Measurements from ENCODE around the gene AMOTL2.

DNA sequence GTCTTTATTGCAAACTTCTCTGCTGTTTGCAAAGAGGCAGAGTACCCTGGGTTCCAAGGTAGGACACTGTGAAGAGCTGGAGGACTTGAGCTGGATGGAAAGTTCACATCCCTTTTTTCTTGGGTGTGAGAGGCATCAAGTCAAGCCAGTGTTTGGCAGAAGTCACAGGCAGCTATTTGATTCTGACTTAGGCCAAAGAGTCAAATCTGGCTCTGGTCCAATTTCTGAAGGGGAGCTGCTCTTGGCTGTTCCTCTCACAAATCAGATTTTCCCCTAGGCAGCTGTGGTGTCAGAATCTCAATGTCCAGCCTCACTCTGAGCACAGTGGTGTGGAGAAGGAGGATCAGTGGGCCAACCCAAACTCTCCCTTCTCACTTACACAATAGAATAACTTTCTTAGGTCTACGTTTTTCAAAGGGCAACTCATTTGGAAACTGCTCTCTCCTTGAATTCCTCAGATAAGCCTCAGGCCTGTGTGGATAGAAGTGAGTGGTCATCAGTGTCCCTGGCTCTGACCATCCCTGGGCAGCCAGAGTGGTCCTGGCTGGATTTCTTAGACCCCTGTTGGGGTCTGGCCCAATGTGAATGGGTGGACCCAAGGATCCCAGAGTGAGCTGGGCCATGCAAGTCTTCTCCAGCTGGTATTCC lies 18.2 kb upstream of the AMOTL2 start:
- no peak for TF ChIP-seq POLR2A (IDR thresholded peaks at IDR 0.05)
- TF ChIP-seq, protein P1, sequence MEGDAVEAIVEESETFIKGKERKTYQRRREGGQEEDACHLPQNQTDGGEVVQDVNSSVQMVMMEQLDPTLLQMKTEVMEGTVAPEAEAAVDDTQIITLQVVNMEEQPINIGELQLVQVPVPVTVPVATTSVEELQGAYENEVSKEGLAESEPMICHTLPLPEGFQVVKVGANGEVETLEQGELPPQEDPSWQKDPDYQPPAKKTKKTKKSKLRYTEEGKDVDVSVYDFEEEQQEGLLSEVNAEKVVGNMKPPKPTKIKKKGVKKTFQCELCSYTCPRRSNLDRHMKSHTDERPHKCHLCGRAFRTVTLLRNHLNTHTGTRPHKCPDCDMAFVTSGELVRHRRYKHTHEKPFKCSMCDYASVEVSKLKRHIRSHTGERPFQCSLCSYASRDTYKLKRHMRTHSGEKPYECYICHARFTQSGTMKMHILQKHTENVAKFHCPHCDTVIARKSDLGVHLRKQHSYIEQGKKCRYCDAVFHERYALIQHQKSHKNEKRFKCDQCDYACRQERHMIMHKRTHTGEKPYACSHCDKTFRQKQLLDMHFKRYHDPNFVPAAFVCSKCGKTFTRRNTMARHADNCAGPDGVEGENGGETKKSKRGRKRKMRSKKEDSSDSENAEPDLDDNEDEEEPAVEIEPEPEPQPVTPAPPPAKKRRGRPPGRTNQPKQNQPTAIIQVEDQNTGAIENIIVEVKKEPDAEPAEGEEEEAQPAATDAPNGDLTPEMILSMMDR (IDR thresholded peaks at IDR 0.05) = no peak
- TF ChIP-seq POLR2AphosphoS5 (IDR thresholded peaks at IDR 0.05) = no peak

All from gastroesophageal sphincter (tissue), 3 donors.